ENCODE measurements around the gene TGFBR3.

TGFBR3 gene

DNA sequence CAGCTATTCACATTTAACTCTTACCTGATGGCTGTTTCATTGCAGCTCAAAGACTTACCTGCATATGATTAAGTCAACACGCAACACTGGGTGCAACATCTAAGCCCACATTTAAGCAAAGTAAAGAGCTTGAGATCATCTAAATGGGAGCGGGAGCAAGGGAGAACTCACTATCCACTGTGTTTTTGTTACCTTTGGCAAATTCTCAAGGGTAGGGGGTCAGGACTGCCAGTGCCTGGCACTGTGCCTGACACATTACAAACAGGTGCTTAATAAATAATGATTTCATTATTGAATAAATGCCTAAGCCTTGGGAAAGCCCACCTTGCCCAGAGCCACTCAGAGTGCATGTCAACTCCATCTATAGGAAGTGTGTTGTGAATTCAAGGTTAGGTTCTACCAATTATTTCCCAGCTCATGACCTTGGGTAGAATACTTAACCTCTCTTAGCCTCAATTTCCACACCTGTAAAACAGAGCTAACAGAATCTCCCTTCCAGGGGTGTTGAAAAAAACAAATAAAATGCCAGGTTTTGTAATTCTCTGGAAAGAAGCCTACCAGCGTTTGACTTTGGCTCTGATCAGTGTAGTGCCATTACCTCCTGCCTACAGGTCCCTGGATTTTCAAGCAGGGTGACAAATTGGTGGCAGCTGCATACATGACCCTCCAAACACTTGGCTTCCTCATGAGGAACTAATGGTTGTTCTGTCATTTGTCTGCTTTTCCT, 109.7 kb downstream of the TGFBR3 start:
- no peak for TF ChIP-seq POLR2AphosphoS5 (IDR thresholded peaks at IDR 0.05; ENCODE audit: low read depth, low read length)
- TF ChIP-seq TAF1 (IDR thresholded peaks at IDR 0.05; ENCODE audit: borderline replicate concordance, insufficient read depth, low read length): no peak
- no peak for TF ChIP-seq SIN3A (IDR thresholded peaks at IDR 0.05; ENCODE audit: borderline replicate concordance, insufficient read depth, low read length)
- TF ChIP-seq REST (IDR thresholded peaks at IDR 0.05; ENCODE audit: insufficient read depth in 1 of 2, low read depth in 2 of 2, low read length in 2 of 2): no peak
- TF ChIP-seq FOXP2 (optimal IDR thresholded peaks at IDR 0.05; ENCODE audit: borderline replicate concordance, extremely low read depth, extremely low read length, insufficient read depth): no peak

DNA sequence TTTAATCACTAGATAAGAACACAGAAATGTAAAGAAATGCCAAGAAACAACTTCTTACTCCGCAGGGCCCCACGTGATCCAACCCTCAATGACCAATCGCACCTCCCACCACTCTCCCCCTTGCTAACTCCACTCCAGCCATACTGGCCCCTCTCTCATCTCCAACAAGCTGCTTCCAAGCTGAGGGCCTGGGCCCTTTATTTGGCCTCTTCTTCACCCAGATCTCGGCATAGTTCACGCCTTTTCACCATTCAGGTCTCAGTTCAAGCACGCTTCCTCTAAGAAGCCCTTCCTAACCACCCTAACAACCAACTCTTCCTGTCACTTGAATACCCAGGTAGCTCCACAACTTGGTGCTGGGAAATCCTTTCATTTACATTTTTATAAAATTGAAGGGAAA, 110.7 kb downstream of the TGFBR3 start:
- TF ChIP-seq FOXP2 (optimal IDR thresholded peaks at IDR 0.05; ENCODE audit: borderline replicate concordance, extremely low read depth, extremely low read length, insufficient read depth): no peak

DNA sequence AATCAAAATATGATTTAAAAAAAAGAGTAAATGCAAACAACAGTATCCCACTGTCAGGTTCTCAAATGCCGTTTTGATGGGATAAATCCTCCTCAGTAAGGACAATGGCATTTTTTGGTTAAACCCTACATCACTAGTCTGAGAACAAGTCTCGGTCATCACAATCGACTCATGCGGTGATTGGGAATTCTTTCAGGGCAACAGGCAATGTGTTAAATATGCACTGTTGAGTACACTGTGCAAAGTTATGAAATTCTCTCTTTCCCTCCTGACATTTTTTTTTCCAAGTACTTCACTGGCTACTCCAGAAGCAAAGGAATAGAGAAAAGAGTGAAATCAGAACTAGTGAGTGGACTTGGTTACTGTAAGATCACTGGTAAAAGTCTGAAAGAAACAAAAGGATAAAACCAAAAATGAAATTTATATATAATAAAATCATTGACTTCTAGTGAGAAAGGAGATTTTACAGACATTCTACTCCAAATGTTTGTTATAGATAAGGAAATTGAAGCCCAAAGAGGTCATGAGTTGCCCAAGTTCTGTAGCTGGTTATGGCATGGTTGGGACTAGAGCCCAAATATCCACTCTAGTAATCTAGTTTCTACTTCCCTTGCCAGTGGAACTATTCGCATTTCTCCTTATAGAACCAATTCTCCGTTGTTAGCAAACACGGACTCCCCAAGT, 111.3 kb downstream of the TGFBR3 start:
- TF ChIP-seq REST (IDR thresholded peaks at IDR 0.05; ENCODE audit: insufficient read depth in 1 of 2, low read depth in 2 of 2, low read length in 2 of 2) (no peak), POLR2AphosphoS5 (IDR thresholded peaks at IDR 0.05; ENCODE audit: low read depth, low read length) (no peak), SIN3A (IDR thresholded peaks at IDR 0.05; ENCODE audit: borderline replicate concordance, insufficient read depth, low read length) (no peak), TAF1 (IDR thresholded peaks at IDR 0.05; ENCODE audit: borderline replicate concordance, insufficient read depth, low read length) (no peak), FOXP2 (optimal IDR thresholded peaks at IDR 0.05; ENCODE audit: borderline replicate concordance, extremely low read depth, extremely low read length, insufficient read depth) (no peak)

DNA sequence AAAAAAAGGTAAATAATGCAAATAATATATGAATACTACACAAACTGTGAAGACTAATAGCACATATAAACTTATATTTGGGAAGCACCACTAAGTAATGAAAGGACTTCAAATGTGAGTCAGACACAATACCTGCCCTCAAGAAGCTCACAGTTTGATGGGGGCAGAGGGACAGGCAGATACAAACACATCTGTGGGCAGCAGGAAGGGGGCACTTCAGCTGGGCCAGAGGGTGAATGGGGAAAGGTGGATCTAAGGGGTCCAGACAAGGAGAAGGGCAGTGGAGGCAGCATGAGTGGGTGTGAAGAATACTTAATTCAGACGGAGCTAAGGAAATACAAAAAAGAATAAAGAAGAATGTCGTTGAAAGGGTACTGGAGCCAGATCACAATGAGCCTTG, 114.2 kb downstream of the TGFBR3 start:
- TF ChIP-seq REST (IDR thresholded peaks at IDR 0.05; ENCODE audit: insufficient read depth in 1 of 2, low read depth in 2 of 2, low read length in 2 of 2) (no peak), SIN3A (IDR thresholded peaks at IDR 0.05; ENCODE audit: borderline replicate concordance, insufficient read depth, low read length) (no peak), TAF1 (IDR thresholded peaks at IDR 0.05; ENCODE audit: borderline replicate concordance, insufficient read depth, low read length) (no peak), POLR2AphosphoS5 (IDR thresholded peaks at IDR 0.05; ENCODE audit: low read depth, low read length) (no peak), FOXP2 (optimal IDR thresholded peaks at IDR 0.05; ENCODE audit: borderline replicate concordance, extremely low read depth, extremely low read length, insufficient read depth) (no peak)

GRCh38 chr1:91770667-91771268, 115.2 kb downstream of the TGFBR3 start:
- no peak for TF ChIP-seq TAF1 (IDR thresholded peaks at IDR 0.05; ENCODE audit: borderline replicate concordance, insufficient read depth, low read length)
- no peak for TF ChIP-seq REST (IDR thresholded peaks at IDR 0.05; ENCODE audit: insufficient read depth in 1 of 2, low read depth in 2 of 2, low read length in 2 of 2)
- no peak for TF ChIP-seq FOXP2 (optimal IDR thresholded peaks at IDR 0.05; ENCODE audit: borderline replicate concordance, extremely low read depth, extremely low read length, insufficient read depth)
- TF ChIP-seq POLR2AphosphoS5 (IDR thresholded peaks at IDR 0.05; ENCODE audit: low read depth, low read length): no peak
